ENCODE measurements around the gene PSRC1. TPM values are rescaled to one million over a fixed set of nuclear protein-coding genes. Genes with fewer than 3 reads are reported as not detected.

Gene PSRC1
- total RNA-seq, 4 donors from 2014 or later, result 5.3 to 12.5 (median 6.4) TPM

- H3K9me3 ChIP-seq, result no peaks in the 10 kb centered on the region
- intact Hi-C loops (cut with DNase I), result loop anchor here (5.0 kb wide), 1 partner anchor 141 kb away; no protein-coding TSS in a partner anchor
- no peak overlapping the region for H3K27ac ChIP-seq (replicated peaks in 1 of 4)
- H3K27me3 ChIP-seq, result no peaks in the 10 kb centered on the region
- DNase-seq (ENCODE audit: extremely low spot score), result no peak
- 87% methylated on average over 6 of the region's 6 CpGs for WGBS
- peaks cover 0 to 62% (median 34%) of the 10 kb centered on the region in 4 donors for H3K36me3 ChIP-seq
- H3K4me3 ChIP-seq, result no peak overlapping the region
- H3K4me1 ChIP-seq, result peaks cover 4 to 22% (median 17%) of the 10 kb centered on the region in 4 donors
- no peak for TF ChIP-seq CTCF (IDR thresholded peaks at IDR 0.05)
- no peak for TF ChIP-seq EP300 (IDR thresholded peaks at IDR 0.05)
- TF ChIP-seq POLR2AphosphoS5 (IDR thresholded peaks at IDR 0.05), result no peak
- no peak for TF ChIP-seq POLR2A (IDR thresholded peaks at IDR 0.05; ENCODE audit: low read depth)
These were observed 21.4 kb downstream of the PSRC1 start for GRCh38 chr1:109261578-109261977.

- intact Hi-C loops (cut with DNase I), result loop anchor here (5.0 kb wide), 1 partner anchor 141 kb away; no protein-coding TSS in a partner anchor
- TF ChIP-seq POLR2AphosphoS5 (IDR thresholded peaks at IDR 0.05) (no peak), POLR2A (IDR thresholded peaks at IDR 0.05; ENCODE audit: low read depth) (no peak), EP300 (IDR thresholded peaks at IDR 0.05) (no peak), CTCF (IDR thresholded peaks at IDR 0.05) (no peak)
- 78% methylated on average over 11 of the region's 16 CpGs for WGBS
- Histone ChIP-seq H3K27ac (replicated peaks in 1 of 4) (no peak overlapping the region), H3K36me3 (peaks cover 0 to 59% (median 34%) of the 10 kb centered on the region in 4 donors), H3K9me3 (no peaks in the 10 kb centered on the region), H3K4me1 (peaks cover 4 to 25% (median 19%) of the 10 kb centered on the region in 4 donors), H3K27me3 (no peaks in the 10 kb centered on the region), H3K4me3 (no peak overlapping the region)
- DNase-seq (ENCODE audit: extremely low spot score), result no peak
These were observed 21.9 kb downstream of the PSRC1 start for GRCh38 chr1:109261006-109261405.

GRCh38 chr1:109259674-109260557 lies 23.0 kb downstream of the PSRC1 start:
- Histone ChIP-seq H3K36me3 (peaks cover 0 to 49% (median 28%) of the 10 kb centered on the region in 4 donors), H3K27me3 (no peaks in the 10 kb centered on the region), H3K4me3 (no peak overlapping the region), H3K9me3 (no peaks in the 10 kb centered on the region), H3K4me1 (peaks cover 10 to 36% (median 30%) of the 10 kb centered on the region in 4 donors), H3K27ac (replicated peaks in 1 of 4) (no peak overlapping the region)
- WGBS, result 74% methylated on average over 7 of the region's 7 CpGs
- intact Hi-C loops (cut with DNase I), result loop anchor here (5.0 kb wide), 1 partner anchor 142 kb away; no protein-coding TSS in a partner anchor
- no peak for DNase-seq (ENCODE audit: extremely low spot score)
- TF ChIP-seq EP300 (IDR thresholded peaks at IDR 0.05), result no peak
- TF ChIP-seq POLR2AphosphoS5 (IDR thresholded peaks at IDR 0.05), result no peak
- TF ChIP-seq CTCF (IDR thresholded peaks at IDR 0.05), result no peak
- no peak for TF ChIP-seq POLR2A (IDR thresholded peaks at IDR 0.05; ENCODE audit: low read depth)

- H3K4me3 ChIP-seq, result no peak overlapping the region
- H3K27me3 ChIP-seq, result no peaks in the 10 kb centered on the region
- DNase-seq (ENCODE audit: extremely low spot score), result no peak
- intact Hi-C loops (cut with DNase I), result no loop called here
- TF ChIP-seq POLR2A (IDR thresholded peaks at IDR 0.05; ENCODE audit: low read depth), result no peak
- no peak for TF ChIP-seq CTCF (IDR thresholded peaks at IDR 0.05)
- TF ChIP-seq POLR2AphosphoS5 (IDR thresholded peaks at IDR 0.05), result no peak
- TF ChIP-seq EP300 (IDR thresholded peaks at IDR 0.05), result no peak
- H3K27ac ChIP-seq (replicated peaks in 1 of 4), result no peak overlapping the region
- H3K4me1 ChIP-seq, result peaks cover 20 to 40% (median 36%) of the 10 kb centered on the region in 4 donors
- WGBS, result 91% methylated on average over 47 of the region's 69 CpGs
- H3K36me3 ChIP-seq, result peaks cover 0 to 40% (median 24%) of the 10 kb centered on the region in 4 donors
- no peaks in the 10 kb centered on the region for H3K9me3 ChIP-seq
These were observed 24.2 kb downstream of the PSRC1 start for GRCh38 chr1:109258481-109259466.
